ENCODE measurements around the gene RHCG.
"Not testable (repeated sequence)": the region's sequence is repeated elsewhere in the genome, so short reads cannot be mapped to it uniquely, and the experiment has no call there.

The RHCG gene

DNA sequence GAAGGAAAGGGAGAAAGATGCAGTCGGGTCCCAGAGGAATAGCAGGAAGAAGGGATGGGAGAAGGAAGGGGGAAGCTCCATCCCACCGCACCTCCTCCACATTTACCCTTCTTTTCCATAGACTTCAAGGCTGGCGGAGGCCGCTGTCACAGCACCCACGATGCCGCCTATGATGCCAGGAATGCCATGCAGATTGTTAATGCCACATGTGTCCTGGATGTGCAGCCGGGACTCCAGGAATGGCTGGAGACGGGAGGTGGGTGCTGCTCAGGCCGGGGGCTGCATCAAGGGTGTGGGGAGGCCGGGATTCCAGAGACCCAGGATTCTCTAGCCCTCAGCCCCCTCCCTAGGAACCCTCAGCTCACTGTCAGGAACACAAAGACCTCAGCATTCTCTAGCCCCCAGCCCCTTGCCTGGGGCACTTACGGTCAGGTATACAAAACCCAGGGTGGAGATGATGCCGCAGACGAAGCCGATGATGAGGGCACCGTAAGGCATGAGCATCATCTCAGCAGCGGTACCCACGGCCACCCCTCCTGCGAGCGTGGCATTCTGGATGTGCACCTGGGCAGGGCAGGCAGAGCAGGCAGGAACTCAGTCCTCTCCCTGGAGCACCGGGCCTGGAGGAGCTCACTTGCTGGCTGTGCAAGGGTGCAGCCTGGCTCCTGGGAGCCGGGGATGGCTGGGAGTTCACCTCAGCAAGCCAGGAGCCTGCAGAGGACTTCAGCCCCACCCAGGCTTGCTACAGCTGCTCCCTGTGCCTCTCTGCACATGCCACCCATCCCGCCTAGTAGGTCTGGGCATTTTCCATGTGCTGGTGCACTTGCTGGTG, 18.8 kb downstream of the RHCG start:
- DNase-seq (ENCODE audit: low spot score) = no peak

DNA sequence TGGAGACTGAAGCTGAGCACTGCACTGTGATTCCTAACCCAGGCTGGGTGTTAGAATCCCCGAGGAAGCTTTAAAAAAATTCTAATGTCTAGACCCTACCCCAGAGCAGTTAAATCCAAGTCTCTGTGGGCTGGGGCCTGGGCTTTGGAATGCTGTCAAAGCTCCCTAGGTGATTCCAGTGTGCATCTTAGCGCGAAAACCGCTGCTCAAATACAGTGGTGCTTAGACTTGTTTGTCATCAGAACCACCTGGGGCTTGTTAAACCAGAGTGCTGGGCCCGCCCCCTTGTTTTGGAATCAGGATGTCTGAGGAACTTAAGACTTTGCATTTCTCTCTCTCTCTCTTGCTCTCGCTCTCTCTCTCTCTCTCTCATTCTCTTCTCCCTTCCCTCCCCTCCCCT, 20.7 kb downstream of the RHCG start:
- no peak for DNase-seq (ENCODE audit: low spot score)

GRCh38 chr15:89472785-89473256, 23.6 kb downstream of the RHCG start:
- peak; percentile 72 for DNase-seq (ENCODE audit: low spot score)

DNA sequence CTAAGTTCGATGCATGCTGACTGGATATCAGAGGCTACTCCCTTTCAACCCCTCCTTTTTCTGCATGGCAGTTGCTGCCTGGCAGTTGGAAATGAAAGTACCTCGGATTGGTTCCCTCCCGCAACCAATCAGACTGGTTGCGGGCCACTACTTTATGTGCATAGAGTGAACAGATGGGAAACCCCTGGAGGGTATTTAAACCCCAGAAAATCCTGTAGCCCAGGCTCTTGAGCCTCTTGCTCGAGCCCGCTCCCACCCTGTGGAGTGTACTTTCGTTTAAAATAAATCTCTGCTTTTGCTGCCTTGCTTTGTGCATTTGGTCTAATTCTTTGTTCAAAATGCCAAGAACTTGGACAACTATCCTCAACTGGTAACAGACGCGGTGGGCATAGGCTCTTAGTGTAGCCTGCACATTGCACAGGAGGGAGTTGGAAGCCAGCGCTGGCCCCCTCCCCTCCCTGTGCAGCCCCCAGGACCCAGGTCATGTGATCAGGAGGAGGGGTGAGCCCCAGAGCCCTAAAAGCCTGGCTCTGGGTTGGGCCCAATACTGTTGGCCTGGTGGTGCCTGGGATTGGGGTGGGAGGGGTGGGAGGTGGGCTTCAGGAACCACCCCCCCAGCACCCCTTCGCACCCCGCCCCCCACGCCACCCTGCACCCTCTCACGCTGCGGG, 26.8 kb downstream of the RHCG start:
- no peak for DNase-seq (ENCODE audit: low spot score)

DNA sequence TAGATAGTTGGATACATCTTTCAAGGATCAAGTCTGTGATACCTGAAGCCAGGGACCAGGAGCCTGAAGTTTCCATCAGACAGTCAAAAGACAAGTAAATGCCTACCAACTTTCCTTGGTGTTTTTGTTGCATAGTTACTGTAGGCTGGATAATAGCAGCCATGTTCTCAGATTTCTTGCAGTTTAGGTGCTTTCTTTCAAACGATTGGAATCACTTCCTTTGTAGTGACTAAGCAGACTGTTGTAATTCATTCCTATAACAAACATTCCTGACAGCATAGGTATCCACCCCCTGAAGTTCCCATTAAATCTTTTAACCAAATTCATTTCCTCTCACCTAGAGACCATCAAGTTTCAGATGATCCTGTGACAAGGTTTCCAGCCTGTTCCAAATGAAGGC, 27.6 kb downstream of the RHCG start:
- DNase-seq (ENCODE audit: low spot score) = not testable (repeated sequence)

- DNase-seq (ENCODE audit: low spot score) = no peak
Observed at GRCh38 chr15:89463113-89463512, 33.3 kb downstream of the RHCG start.

DNA sequence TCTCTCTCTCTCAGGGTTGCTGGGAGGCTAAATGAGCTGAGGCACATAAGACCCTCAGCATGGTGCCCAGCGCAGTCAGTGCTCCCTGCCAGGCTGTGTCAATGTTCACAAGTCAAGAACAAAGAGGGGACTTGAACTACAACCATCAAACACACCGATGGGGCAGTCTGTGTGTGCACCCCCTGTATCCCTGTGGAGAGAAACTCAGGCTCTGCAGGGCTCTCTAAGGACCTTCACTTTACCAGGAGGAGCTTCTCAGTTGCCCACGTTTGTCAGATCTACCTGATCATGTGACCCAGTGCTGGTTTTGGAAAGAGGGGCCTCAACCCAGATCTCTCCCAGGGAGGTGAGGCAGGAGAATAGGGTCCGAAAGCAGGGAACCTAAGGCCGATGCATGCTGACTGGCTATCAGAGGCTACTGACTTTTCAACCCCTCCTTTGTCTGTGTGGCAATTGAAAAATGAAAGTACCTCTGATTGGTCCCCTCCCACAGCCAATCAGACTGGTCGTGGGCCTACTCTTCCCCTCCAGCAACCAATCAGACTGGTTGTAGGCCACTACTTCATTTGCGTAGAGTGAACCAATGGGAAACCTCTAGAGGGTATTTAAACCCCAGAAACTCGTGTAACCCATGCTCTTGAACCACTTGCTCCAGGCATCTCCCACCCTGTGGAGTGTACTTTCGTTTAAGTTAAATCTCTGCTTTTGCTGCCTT, 34.0 kb downstream of the RHCG start:
- DNase-seq (ENCODE audit: low spot score) = no peak

DNA sequence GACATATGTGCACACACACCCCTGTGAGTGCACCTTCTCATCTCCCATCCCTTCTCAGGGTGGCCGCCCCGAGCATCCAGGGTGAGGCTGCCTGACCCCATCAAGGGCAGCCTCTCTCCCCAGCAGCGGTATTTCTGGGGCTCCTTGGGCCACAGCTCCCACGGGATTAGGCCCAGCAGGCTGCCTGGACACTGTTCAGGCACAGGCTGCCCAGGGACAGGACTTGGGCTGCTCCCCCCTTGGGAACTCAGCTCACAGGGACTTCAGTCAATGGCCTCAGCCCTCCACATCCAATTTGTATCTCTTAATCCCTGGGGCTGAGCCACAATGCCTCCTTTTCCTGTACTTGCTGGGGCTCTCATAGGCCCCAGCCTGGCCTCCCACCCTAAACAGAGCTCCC, 35.0 kb downstream of the RHCG start:
- no peak for DNase-seq (ENCODE audit: low spot score)

DNA sequence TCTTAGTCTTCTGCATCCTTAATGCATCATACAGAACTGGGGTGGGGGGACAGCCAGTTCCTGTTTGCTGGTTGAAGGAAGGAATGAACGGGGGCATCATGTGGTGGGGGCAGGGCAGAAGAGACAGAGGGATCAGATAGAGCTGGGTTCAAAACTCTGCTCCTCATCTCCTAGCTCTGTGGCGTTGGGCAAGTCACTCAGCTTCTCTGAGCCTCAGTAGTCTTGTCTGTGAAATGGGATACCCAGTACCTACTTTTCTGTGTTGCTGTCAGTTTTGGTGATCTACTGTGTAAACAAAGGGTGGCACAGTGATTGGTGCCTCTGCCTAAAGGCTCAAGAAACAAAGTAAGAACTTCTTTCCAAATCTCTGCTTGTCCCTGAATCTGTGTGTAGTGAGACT, 36.3 kb downstream of the RHCG start:
- DNase-seq (ENCODE audit: low spot score) = no peak

DNA sequence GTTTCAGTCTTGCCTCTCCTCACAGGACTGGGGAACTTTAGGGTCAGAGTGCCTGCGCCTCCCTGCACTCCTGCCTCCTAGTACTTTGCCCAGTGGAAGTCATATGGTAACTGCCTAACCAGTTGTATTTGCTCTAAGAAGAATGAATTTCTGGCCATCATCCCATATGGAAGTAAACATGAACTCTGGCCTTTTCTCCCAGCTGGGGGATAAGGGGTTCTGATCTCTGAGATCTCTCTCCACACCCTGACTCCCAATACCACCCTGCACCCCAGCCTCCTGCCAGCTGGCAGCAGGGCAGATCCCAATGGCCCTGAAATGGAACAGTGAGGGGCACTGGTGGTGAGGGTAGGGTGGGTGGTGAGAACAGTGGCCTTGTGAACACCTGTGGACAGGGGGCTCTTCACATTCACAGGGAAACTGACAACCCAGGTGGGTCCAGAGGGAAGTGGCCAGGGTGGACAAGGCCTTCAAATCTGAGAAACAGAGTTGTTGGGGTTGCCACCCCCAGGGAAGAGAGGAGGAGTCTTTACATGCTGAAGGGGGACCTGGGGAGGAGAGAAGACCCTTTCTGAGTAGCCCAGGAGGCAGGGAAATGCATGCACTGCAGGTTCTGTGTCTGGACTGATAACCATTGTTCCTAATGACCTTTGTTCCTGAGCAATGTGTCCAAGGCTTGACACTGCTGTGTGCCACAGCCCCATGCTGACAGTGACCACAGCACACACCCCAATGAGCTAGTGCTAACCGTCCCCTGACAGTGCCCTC, 36.9 kb downstream of the RHCG start:
- no peak for DNase-seq (ENCODE audit: low spot score)

DNA sequence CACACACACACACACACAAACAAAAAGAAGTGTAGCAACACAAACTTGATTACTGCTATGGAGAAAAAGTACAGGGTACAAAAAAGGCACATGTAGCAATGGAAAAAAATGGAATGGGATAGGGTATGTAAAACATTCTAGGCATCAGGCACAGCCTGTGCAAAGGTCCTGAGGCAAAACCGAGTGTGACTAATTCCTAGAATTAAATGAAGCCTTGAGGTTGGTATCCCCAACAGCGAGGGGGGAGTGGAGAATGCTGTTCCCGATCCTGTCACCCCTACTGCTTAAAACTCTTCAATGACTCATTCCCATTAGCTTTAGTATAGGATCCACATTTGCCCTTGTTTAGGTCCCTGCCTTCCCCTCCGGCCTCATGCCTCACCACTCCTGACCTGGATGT, 37.9 kb downstream of the RHCG start:
- no peak for DNase-seq (ENCODE audit: low spot score)

- peak; percentile 93 for DNase-seq (ENCODE audit: low spot score)
Observed at GRCh38 chr15:89457086-89457485, 39.3 kb downstream of the RHCG start.

GRCh38 chr15:89455535-89455934, 40.8 kb downstream of the RHCG start:
- no peak for DNase-seq (ENCODE audit: low spot score)

DNA sequence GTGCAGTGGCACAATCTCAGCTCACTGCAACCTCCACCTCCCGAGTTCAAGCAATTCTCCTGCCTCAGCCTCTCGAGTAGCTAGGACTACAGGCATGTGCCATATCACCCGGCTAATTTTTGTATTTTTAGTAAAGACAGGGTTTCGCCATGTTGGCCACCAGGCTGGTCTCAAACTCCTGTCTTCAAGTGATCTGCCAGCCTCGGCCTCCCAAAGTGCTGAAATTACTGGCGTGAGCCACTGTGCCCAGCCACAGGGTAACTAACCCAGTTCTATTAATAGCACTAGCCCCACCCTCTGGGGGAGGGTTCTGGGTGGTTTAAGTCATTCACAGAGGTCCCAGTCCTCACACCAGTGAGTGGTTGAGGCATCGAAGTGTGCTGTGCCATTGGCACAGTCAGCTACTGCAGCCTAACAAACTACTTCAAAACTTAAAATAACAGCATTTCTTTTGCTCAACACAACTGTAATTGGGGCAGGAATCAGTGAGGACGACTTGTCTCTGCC, 44.0 kb downstream of the RHCG start:
- no peak for DNase-seq (ENCODE audit: low spot score)

DNA sequence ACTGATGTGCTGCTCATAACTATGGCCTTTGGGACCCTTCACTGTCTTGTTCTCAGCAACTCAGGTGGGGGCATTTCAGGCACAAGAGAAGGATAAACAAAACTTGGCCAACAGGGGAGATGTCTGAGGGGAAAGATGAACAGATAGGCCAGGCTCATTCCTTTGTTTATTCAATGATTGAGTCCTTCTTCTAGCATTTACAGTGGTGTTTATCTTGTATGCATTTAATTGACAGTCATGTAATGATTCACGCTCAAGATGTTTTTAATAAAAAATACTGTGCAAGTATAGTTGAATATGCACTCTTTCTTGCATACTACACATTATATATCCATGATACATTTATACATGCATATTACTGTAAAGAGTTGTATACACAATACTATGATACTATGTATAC, 44.5 kb downstream of the RHCG start:
- DNase-seq (ENCODE audit: low spot score) = no peak

DNA sequence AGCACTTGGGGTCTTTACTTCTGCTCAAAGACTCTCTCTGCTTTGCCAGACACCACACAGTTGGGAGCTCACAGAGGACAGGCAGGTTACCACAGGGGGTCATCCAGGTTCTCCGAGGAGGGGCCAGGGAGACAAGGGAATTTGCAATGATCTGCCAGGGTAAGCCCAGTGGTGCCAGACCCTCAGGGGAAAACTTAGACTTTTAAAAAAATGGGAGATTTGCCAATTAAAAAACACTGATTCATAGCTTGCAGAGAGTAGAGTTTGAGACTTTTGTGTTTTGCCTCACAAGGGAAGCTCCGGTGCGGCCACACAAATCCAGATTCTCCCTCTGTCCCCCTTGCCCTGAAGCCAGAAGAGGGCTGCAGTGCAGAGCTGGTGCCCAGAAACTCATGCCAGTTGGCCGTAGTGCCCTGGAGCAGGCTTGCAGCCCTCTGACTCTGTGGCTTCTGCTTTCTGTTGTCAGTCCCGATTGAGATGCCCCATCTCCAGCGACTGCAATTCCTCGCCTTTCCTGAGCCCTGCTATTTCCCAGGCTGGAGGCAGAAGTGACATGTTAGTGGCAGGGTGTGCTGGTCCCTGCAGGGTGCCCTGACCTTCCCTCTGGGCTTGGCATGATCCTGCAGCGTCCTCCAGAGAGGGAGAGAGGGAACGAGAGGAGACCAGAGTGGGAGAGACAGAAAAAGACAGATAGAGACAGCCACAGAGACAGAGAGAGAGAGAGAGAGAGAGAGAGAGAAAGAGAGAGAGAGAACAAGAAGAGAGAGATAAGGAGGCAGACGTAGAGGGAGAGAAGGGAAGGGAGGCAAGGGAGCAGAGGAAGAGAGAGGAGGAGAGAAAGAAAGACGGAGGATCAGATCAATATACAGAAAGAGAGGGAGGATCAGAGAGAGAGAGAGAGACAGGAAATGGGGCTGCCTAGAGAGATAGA, 46.0 kb downstream of the RHCG start:
- no peak for DNase-seq (ENCODE audit: low spot score)

DNA sequence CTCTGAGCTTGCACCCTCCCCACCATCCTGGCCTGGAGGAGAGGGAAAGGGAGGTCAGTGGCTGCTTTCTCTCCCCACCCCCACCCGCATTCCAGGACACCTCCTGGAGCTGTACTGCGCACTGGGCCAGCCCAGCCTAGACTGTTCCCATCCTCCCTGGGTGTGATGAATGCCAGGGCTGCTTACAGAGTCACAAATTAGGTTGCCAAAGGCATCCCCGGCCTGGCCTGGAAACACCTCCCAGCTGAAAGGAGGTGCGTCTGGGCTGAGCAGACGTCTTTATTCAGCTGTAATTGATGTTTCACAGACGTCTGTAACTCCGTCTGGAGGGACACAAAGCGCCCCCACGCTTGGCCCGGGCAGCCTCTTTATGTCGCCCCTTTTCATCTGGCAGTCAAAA, 47.6 kb downstream of the RHCG start:
- no peak for DNase-seq (ENCODE audit: low spot score)

DNA sequence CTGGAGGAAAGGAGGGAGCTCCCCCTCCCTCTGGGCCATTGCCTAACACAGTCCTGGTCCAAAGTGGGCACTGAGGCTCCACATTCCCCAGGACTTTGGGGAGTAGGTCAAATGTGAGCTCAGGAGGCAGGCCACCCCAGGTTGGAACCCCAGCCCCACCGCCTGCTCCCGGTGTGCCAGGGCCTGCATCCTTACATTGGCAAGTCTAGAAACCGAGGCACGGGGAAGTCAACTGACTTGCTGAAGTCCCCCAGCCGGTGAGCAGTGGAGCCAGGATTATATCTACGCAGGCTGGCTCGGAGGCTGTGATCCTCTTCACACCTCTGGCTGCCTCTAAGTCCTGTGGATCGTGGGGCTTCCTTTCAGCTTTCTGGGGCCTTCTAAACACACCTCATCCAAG, 48.7 kb downstream of the RHCG start:
- DNase-seq (ENCODE audit: low spot score) = no peak

- no peak for DNase-seq (ENCODE audit: low spot score)
Observed at GRCh38 chr15:89446255-89446891, 50.0 kb downstream of the RHCG start.

GRCh38 chr15:89445518-89445917, 50.9 kb downstream of the RHCG start:
- no peak for DNase-seq (ENCODE audit: low spot score)
